KOPT-K1 (cell line): ENCODE measurements around the gene SENP8.

Experiments
- H3K27ac ChIP-seq: fragments of 200-600 bp; sonication (generic); 2 replicates; pipeline ENCODE4 v1.5.1; 2016; ENCODE audit warnings: antibody characterized with exemption, mild to moderate bottlenecking, low read depth, low read length; ENCODE audit not compliant: poor library complexity, severe bottlenecking
- H3K36me3 ChIP-seq: fragments of 200-600 bp; sonication (generic); 2 replicates; pipeline ENCODE4 v1.5.1; 2017; ENCODE audit warnings: antibody characterized with exemption, mild to moderate bottlenecking, low read length, moderate library complexity; ENCODE audit not compliant: insufficient read depth
- H3K9me3 ChIP-seq: fragments of 200-600 bp; sonication (generic); 2 replicates; pipeline ENCODE4 v1.5.1; 2017; ENCODE audit warnings: antibody characterized with exemption, low read length, mild to moderate bottlenecking; ENCODE audit not compliant: insufficient read depth, poor library complexity, severe bottlenecking

The SENP8 gene

GRCh38 chr15:72173864-72174550 is 55.8 kb downstream of the SENP8 start:
- Histone ChIP-seq H3K27ac (peak overlapping the region; percentile 3), H3K36me3 (no peaks in the 10 kb centered on the region), H3K9me3 (no peaks in the 10 kb centered on the region)

GRCh38 chr15:72174551-72175165 is 56.5 kb downstream of the SENP8 start:
- Histone ChIP-seq H3K9me3 (no peaks in the 10 kb centered on the region), H3K36me3 (no peaks in the 10 kb centered on the region), H3K27ac (peak overlapping the region; percentile 3)

DNA sequence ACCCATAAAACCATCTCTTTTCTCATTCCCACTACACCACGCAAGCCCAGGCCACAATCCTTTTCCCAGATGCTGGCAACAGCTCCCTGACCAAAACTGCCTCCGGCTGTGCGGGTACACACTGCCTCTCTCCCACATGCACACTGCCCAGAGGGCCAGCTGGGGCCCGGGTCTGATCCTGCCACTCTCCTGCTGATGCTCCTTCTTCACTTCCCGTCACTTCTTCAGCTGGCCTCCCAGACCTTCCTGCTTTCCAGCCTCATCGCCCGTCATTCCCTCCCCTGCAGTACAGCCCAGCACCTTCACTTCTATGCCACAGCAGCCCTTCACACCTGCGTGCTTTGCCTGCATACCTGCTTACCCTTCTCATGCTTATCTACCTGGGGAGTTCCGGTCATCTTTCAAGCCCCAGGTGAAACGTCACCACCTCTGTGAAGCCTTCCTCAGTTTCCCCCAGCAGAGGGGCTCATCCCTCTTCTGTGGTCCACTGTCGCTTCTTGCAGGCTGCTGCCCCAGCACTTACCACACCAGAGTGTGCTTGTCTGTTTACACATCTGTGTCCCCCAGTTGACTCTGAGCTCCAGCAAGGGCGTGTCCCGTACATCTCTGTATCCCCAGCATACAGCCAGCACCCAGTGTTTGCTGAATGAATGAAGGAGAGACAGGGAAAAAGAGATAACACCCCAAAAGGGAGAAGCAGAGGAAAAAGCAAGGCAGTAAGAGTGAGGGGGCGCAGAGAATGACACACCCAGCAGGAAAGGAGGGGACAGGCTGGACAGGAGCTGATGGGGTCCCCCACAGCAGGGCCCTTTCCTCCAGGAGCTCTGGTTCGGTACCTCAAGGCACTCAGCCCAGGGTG is 57.2 kb downstream of the SENP8 start:
- no peaks in the 10 kb centered on the region for H3K9me3 ChIP-seq
- no peaks in the 10 kb centered on the region for H3K36me3 ChIP-seq
- no peak overlapping the region for H3K27ac ChIP-seq

DNA sequence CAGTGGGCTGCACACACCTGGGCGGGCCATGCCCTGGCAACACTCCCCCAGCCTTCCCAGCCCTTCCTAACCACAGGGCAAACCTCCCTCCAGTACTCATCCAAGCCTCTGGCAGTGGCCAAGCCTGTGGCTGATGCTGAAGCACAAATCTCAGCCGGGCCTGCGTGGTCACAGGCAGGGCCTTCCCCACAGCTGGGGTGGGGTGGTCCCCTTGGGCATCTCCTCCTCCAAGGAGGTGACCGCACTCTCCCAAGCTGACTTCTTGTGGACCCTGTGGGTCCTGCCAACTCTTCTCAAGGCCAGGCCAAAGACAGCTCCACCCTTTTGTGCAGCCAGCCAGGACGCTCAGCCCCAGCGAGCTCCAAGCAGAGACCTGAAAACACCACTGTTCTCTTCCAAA is 58.0 kb downstream of the SENP8 start:
- Histone ChIP-seq H3K36me3 (no peaks in the 10 kb centered on the region), H3K9me3 (no peaks in the 10 kb centered on the region), H3K27ac (no peak overlapping the region)

- H3K9me3 ChIP-seq, result no peaks in the 10 kb centered on the region
- no peaks in the 10 kb centered on the region for H3K36me3 ChIP-seq
- no peak overlapping the region for H3K27ac ChIP-seq
Measured at GRCh38 chr15:72176743-72177142, 58.5 kb downstream of the SENP8 start.

- no peak overlapping the region for H3K27ac ChIP-seq
- no peaks in the 10 kb centered on the region for H3K36me3 ChIP-seq
- H3K9me3 ChIP-seq, result no peaks in the 10 kb centered on the region
Measured at GRCh38 chr15:72178976-72179585, 60.9 kb downstream of the SENP8 start.

GRCh38 chr15:72179950-72180581 is 61.9 kb downstream of the SENP8 start:
- Histone ChIP-seq H3K36me3 (no peaks in the 10 kb centered on the region), H3K9me3 (no peaks in the 10 kb centered on the region), H3K27ac (no peak overlapping the region)

DNA sequence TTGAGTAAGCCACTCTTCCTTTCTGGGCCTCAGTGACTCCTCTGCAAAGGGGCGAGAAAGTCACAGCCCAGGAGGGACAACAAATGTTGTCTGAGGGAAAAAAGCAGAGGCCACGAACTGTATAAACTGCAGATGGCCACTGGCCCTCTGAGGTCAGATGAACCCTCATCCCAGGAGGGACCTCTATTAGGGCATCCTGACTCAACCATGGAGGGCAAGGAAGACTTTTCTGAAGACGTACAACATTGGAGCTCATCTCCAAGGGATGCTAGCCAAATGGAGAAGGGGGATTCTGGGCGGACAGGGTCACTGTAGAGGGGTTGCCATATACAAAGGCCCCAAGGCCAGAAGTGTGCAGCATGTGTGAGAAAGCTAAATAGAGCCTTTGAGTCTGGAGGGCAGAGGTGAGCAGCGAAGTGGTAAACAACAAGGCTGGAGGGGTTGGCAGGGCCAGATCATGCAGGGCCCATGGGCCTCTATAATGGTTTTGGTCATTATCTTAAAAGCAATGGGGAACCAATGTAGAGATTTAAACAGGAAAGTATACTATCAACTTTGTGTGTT is 62.6 kb downstream of the SENP8 start:
- H3K36me3 ChIP-seq, result no peaks in the 10 kb centered on the region
- no peak overlapping the region for H3K27ac ChIP-seq
- H3K9me3 ChIP-seq, result no peaks in the 10 kb centered on the region

DNA sequence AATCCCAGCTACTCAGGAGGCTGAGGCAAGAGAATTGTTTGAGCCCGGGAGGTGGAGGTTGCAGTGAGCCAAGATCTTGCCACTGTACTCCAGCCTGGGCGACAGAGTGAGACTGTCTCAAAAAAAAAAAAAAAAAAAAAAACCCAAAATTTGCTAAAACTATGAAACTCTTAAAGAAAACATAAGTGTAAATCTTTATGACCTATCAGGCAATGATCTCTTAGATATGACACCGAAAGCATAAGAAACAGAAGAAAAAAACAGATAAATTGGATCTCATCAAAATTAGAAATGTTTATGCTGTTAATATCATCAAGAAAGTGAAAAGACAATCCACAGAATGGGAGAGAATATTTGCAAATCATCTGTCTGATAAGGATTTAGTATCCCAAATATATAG is 64.0 kb downstream of the SENP8 start:
- no peak overlapping the region for H3K27ac ChIP-seq
- H3K36me3 ChIP-seq, result no peaks in the 10 kb centered on the region
- H3K9me3 ChIP-seq, result no peaks in the 10 kb centered on the region

DNA sequence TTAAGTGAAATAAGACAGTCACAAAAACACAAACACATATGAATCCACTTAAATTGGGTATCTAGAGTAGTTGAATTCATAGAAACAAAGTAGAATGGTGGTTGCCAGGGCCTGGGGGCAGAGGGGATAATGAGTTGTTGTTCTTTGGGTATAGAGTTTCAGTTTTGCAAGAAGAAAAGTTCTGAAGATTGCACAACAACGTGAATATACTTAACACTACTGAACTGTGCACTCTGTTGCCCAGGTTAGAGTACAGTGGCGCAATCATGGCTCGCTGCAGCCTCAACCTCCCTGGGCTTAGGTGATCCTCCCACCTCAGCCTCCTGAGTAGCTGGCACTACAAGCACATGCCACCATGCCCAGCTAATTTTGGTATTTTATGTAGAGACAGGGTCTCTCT is 64.5 kb downstream of the SENP8 start:
- no peaks in the 10 kb centered on the region for H3K9me3 ChIP-seq
- no peak overlapping the region for H3K27ac ChIP-seq
- no peaks in the 10 kb centered on the region for H3K36me3 ChIP-seq

DNA sequence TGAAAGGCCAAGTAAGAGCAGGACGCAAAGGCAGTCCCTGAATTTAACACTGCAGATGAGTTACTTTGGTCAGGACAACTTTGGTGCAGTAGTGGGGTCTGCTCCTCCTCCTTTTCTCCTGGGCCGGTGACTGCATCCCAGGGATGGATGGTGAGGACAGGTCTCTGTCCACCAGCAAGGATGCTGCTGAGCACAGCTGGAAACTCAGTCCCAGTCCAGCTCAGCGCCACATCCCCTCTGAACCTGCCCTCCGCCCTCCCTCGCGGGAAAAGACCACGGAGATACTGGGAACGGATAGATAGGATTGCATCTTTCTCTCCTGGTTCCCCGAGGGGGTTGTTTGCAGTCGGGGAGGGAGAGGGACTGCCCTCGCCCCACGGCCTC is 65.6 kb downstream of the SENP8 start:
- no peaks in the 10 kb centered on the region for H3K9me3 ChIP-seq
- H3K36me3 ChIP-seq, result no peaks in the 10 kb centered on the region
- H3K27ac ChIP-seq, result no peak overlapping the region

- Histone ChIP-seq H3K36me3 (no peaks in the 10 kb centered on the region), H3K9me3 (no peaks in the 10 kb centered on the region), H3K27ac (no peak overlapping the region)
Measured at GRCh38 chr15:72184165-72184811, 66.1 kb downstream of the SENP8 start.

GRCh38 chr15:72189250-72189902 is 71.2 kb downstream of the SENP8 start:
- Histone ChIP-seq H3K27ac (no peak overlapping the region), H3K9me3 (no peaks in the 10 kb centered on the region), H3K36me3 (no peaks in the 10 kb centered on the region)

- H3K27ac ChIP-seq, result no peak overlapping the region
- no peaks in the 10 kb centered on the region for H3K36me3 ChIP-seq
- H3K9me3 ChIP-seq, result no peaks in the 10 kb centered on the region
Measured at GRCh38 chr15:72192416-72192815, 74.2 kb downstream of the SENP8 start.
